ENCODE data around the gene SNRNP70.
A peak's percentile ranks its signal among the peaks of the same experiment; 100 is the strongest.

SNRNP70 gene

DNA sequence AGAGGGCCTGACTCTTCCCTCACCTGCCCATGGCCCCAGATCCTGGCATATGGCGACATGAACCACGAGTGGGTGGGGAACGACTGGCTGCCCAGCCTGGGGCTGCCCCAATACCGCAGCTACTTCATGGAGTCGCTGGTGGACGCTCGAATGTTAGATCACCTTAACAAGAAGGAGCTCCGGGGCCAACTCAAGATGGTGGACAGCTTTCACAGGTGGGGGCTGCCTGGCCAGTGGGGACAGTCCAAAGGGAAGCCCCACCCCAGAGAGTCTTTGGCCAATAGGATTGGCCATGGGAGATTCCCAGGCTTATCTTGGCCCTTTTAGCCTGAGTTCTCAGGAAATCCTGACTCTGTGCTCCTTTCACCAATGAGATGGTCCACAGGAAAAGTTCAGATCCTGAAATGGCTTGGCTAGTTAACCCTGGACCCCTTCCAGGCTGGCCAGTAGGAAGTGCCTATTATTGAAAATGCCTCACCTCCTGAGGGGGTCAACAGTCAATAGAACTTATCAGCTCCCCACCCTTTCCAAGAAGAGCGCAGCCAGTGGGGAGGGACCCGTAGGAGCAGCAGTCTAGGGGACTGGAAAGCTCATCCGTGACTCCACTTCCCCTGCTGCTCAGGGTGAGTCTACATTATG, 62.9 kb downstream of the SNRNP70 start:
- no peaks in the 10 kb centered on the region for H3K9me3 ChIP-seq (ENCODE audit: insufficient read depth, low read length)
- H3K79me2 ChIP-seq (ENCODE audit: low read length): no peaks in the 10 kb centered on the region
- no peak for TF ChIP-seq CTCF (IDR thresholded peaks at IDR 0.05; ENCODE audit: low read depth, low read length)
- H3K27me3 ChIP-seq (ENCODE audit: low read depth, low read length): 0 out of 2 replicates have a peak, but pooled peaks cover 3% of the 10 kb centered on the region
- H3K4me2 ChIP-seq (ENCODE audit: low read length): no peak overlapping the region
- H2AFZ ChIP-seq (ENCODE audit: low read depth, low read length): no peak overlapping the region
- peaks cover 31% of the 10 kb centered on the region for H3K4me1 ChIP-seq (ENCODE audit: low read length)
- no peak overlapping the region for H3K4me3 ChIP-seq (ENCODE audit: low read length)
- H3K36me3 ChIP-seq (replicated peaks; ENCODE audit: low read depth, low read length): no peaks in the 10 kb centered on the region
- no peaks in the 10 kb centered on the region for H4K20me1 ChIP-seq (ENCODE audit: insufficient read depth, low read length)
- no peak overlapping the region for H3K27ac ChIP-seq (ENCODE audit: low read length)
- no peak overlapping the region for H3K9ac ChIP-seq (ENCODE audit: low read length)

- TF ChIP-seq EZH2phosphoT487 (IDR thresholded peaks at IDR 0.05; ENCODE audit: low read depth) (no peak), CTCF (IDR thresholded peaks at IDR 0.05; ENCODE audit: low read depth, low read length) (no peak)
- Histone ChIP-seq H3K27me3 (ENCODE audit: low read depth, low read length) (0 out of 2 replicates have a peak, but pooled peaks cover 3% of the 10 kb centered on the region), H3K4me1 (ENCODE audit: low read length) (peaks cover 31% of the 10 kb centered on the region), H2AFZ (ENCODE audit: low read depth, low read length) (no peak overlapping the region), H3K9me3 (ENCODE audit: insufficient read depth, low read length) (no peaks in the 10 kb centered on the region), H3K27ac (ENCODE audit: low read length) (no peak overlapping the region), H3K4me3 (ENCODE audit: low read length) (peak overlapping the region; percentile 83), H3K9ac (ENCODE audit: low read length) (peak overlapping the region; percentile 76; the same call in 1 of the 2 replicates), H4K20me1 (ENCODE audit: insufficient read depth, low read length) (no peaks in the 10 kb centered on the region), H3K36me3 (replicated peaks; ENCODE audit: low read depth, low read length) (no peaks in the 10 kb centered on the region), H3K79me2 (ENCODE audit: low read length) (no peaks in the 10 kb centered on the region), H3K4me2 (ENCODE audit: low read length) (peak overlapping the region; percentile 88)
Measured at GRCh38 chr19:49148784-49149651, 63.8 kb downstream of the SNRNP70 start.

DNA sequence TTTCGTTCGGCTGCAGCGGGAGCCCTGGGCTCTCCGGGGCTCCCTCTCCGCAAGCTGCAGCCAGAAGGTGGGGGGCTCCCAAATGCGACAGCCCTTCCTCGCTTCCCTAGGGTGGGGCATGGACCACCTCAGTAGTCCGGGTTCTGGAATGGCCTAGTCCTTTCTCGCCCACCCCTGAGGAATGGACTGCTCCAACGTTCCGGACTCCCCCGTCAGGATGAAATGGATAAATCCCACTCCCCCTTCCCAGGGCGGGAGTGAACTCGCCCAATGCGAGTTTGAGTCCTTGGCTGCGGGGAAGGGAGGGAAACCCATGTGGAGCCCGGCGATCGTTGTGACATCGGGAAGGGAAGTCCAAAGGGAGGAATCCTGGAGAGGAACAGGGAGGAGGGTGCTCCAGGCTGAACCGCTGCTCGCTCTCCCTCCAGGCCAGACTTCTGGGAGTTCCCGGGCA, 64.4 kb downstream of the SNRNP70 start:
- Histone ChIP-seq H3K4me2 (ENCODE audit: low read length) (peak overlapping the region; percentile 88), H3K36me3 (replicated peaks; ENCODE audit: low read depth, low read length) (no peaks in the 10 kb centered on the region), H2AFZ (ENCODE audit: low read depth, low read length) (peak overlapping the region; percentile 86), H3K4me3 (ENCODE audit: low read length) (peak overlapping the region; percentile 83), H3K79me2 (ENCODE audit: low read length) (no peaks in the 10 kb centered on the region), H3K27me3 (ENCODE audit: low read depth, low read length) (0 out of 2 replicates have a peak, but pooled peaks cover 3% of the 10 kb centered on the region), H3K27ac (ENCODE audit: low read length) (peak overlapping the region; percentile 74), H3K9ac (ENCODE audit: low read length) (peak overlapping the region; percentile 76), H3K4me1 (ENCODE audit: low read length) (peaks cover 31% of the 10 kb centered on the region), H4K20me1 (ENCODE audit: insufficient read depth, low read length) (no peaks in the 10 kb centered on the region), H3K9me3 (ENCODE audit: insufficient read depth, low read length) (no peaks in the 10 kb centered on the region)
- TF ChIP-seq CTCF (IDR thresholded peaks at IDR 0.05; ENCODE audit: low read depth, low read length) (no peak), EZH2phosphoT487 (IDR thresholded peaks at IDR 0.05; ENCODE audit: low read depth) (no peak)
